Cardiac muscle cell (in vitro differentiated cells and primary cell): ENCODE results near the gene WDR91. TPM values are rescaled to one million over a fixed set of nuclear protein-coding genes. Genes with fewer than 3 reads are reported as not detected.
"Not testable (repeated sequence)": the region's sequence is repeated elsewhere in the genome, so short reads cannot be mapped to it uniquely, and the experiment has no call there.

Experiments used
- DNase-seq, 2 donors: peaks; one replicate each; pipeline versions ENCODE4 v3.0.0 to v3.0.0-alpha.2; 2010 to 2017; ENCODE audit warnings: low read depth in 1 of 2, low spot score in 1 of 2
- H3K27ac ChIP-seq: fragments of 200-600 bp; sonication (generic); 2 replicates; pipeline ENCODE4 v1.5.1; 2016
- H3K27me3 ChIP-seq: fragments of 200-600 bp; sonication (generic); 2 replicates; pipeline ENCODE4 v1.6.0; 2016; ENCODE audit warnings: control low read depth
- H3K36me3 ChIP-seq: fragments of 200-600 bp; sonication (generic); 2 replicates; pipeline ENCODE4 v1.5.1; 2016; ENCODE audit warnings: control low read depth
- H3K4me1 ChIP-seq: fragments of 200-600 bp; sonication (generic); 2 replicates; pipeline ENCODE4 v1.8.1; 2017; ENCODE audit warnings: low read depth, mild to moderate bottlenecking, mixed run types
- H3K4me3 ChIP-seq: fragments of 200-600 bp; sonication (generic); 2 replicates; pipeline ENCODE4 v1.5.1; 2016; ENCODE audit warnings: mild to moderate bottlenecking
- H3K9me3 ChIP-seq: fragments of 200-600 bp; sonication (generic); 2 replicates; pipeline ENCODE4 v1.5.1; 2017; ENCODE audit warnings: low read depth, mild to moderate bottlenecking, control low read depth
- CTCF ChIP-seq: IDR thresholded peaks from 2 replicates; pipeline ENCODE4 v1.5.1; 2012; ENCODE audit warnings: low read depth, mild to moderate bottlenecking, low read length
- polyA plus RNA-seq: library from polyadenylated mRNA; unstranded; fragments of >200 nt; fragmentation: Nextera tagmentation; extraction: Ambion mirVana; gene quantifications from 2 replicates; pipeline ENCODE4 v1.2.1, GENCODE V29; 2016
- total RNA-seq: library from RNA; depleted of rRNA; stranded (reverse); fragments of >200 nt; gene quantifications from 2 replicates; pipeline ENCODE4 v1.2.3, GENCODE V29; 2016

Gene WDR91
- total and polyA plus RNA-seq, 2 experiments from 2014 or later = 13.6 to 16.7 TPM

- Histone ChIP-seq H3K27ac (no peak overlapping the region), H3K36me3 (no peaks in the 10 kb centered on the region), H3K4me3 (no peak overlapping the region), H3K27me3 (no peaks in the 10 kb centered on the region), H3K9me3 (peaks cover 4% of the 10 kb centered on the region), H3K4me1 (no peaks in the 10 kb centered on the region)
- no peak for TF ChIP-seq CTCF
- DNase-seq = no peak
These were observed 35.4 kb downstream of the WDR91 start for GRCh38 chr7:135175931-135176330.

GRCh38 chr7:135174941-135175340 is 36.4 kb downstream of the WDR91 start:
- no peak for DNase-seq
- Histone ChIP-seq H3K9me3 (no peaks in the 10 kb centered on the region), H3K27me3 (no peaks in the 10 kb centered on the region), H3K27ac (no peak overlapping the region), H3K36me3 (no peaks in the 10 kb centered on the region), H3K4me3 (no peak overlapping the region), H3K4me1 (no peaks in the 10 kb centered on the region)
- no peak for TF ChIP-seq CTCF

- H3K27ac ChIP-seq, H3K9me3 ChIP-seq, DNase-seq, H3K4me1 ChIP-seq, H3K4me3 ChIP-seq, H3K36me3 ChIP-seq, H3K27me3 ChIP-seq: not testable (repeated sequence)
These were observed 37.4 kb downstream of the WDR91 start for GRCh38 chr7:135173916-135174315.

GRCh38 chr7:135171581-135172291 is 39.6 kb downstream of the WDR91 start:
- peak overlapping the region; percentile 94 for H3K27ac ChIP-seq
- H3K4me3 ChIP-seq, H3K36me3 ChIP-seq, H3K27me3 ChIP-seq, H3K4me1 ChIP-seq, H3K9me3 ChIP-seq: not testable (repeated sequence)
- peak; percentile 25 to 38 for DNase-seq

GRCh38 chr7:135170998-135171481 is 40.3 kb downstream of the WDR91 start:
- peak overlapping the region; percentile 94 for H3K27ac ChIP-seq
- not testable (repeated sequence) for DNase-seq, H3K27me3 ChIP-seq, H3K4me1 ChIP-seq, H3K9me3 ChIP-seq
- peaks cover 11% of the 10 kb centered on the region for H3K36me3 ChIP-seq
- H3K4me3 ChIP-seq = peak overlapping the region; percentile 73

GRCh38 chr7:135170274-135170997 is 40.9 kb downstream of the WDR91 start, which contains the start of gene CYREN:
Gene CYREN, minus strand, starts transcription at chr7:135170707. Its CDS starts 1,785 bp downstream, at chr7:135168922.
- Histone ChIP-seq H3K9me3 (no peaks in the 10 kb centered on the region), H3K27ac (peak within 1 kb of the TSS; percentile 94), H3K27me3 (no peaks in the 10 kb centered on the region), H3K4me1 (peaks cover 9% of the 10 kb centered on the region), H3K36me3 (peaks cover 16% of the 10 kb centered on the region), H3K4me3 (peak within 1 kb of the TSS; percentile 73)
- DNase-seq = peak; percentile 96 to 98
- peak; percentile 73 for TF ChIP-seq CTCF

GRCh38 chr7:135169964-135170273 is 41.4 kb downstream of the WDR91 start:
- no peak for DNase-seq
- H3K36me3 ChIP-seq = peaks cover 16% of the 10 kb centered on the region
- no peaks in the 10 kb centered on the region for H3K27me3 ChIP-seq
- TF ChIP-seq CTCF = no peak
- H3K27ac ChIP-seq = peak overlapping the region; percentile 94
- no peaks in the 10 kb centered on the region for H3K9me3 ChIP-seq
- peak overlapping the region; percentile 73 for H3K4me3 ChIP-seq
- peaks cover 9% of the 10 kb centered on the region for H3K4me1 ChIP-seq
